Sigmoid colon (tissue), 7 donors: ENCODE results near the gene SCGB1D2. TPM values are rescaled to one million over a fixed set of nuclear protein-coding genes. Genes with fewer than 3 reads are reported as not detected.

Source experiments
- DNase-seq: peaks from one replicate; pipeline ENCODE4 v3.0.0-alpha.2; 2019
- H3K27ac ChIP-seq, 4 donors: fragments of 200-600 bp; sonication (generic); one replicate each; pipeline ENCODE4 v1.5.1; 2016 to 2019; ENCODE audit warnings: mild to moderate bottlenecking in 1 of 4
- H3K27me3 ChIP-seq, 3 donors: fragments of 200-600 bp; sonication (generic); one replicate each; pipeline ENCODE4 v1.5.1; 2019; ENCODE audit warnings: mild to moderate bottlenecking in 1 of 3
- H3K36me3 ChIP-seq, 4 donors: fragments of 200-600 bp; sonication (generic); one replicate each; pipeline ENCODE4 v1.5.1; 2016 to 2019
- H3K4me1 ChIP-seq, 4 donors: fragments of 200-600 bp; sonication (generic); one replicate each; pipeline ENCODE4 v1.5.1; 2017 to 2019
- H3K4me3 ChIP-seq, 4 donors: fragments of 200-600 bp; sonication (generic); one replicate each; pipeline ENCODE4 v1.5.1; 2017 to 2019; ENCODE audit warnings: mild to moderate bottlenecking in 2 of 4, moderate library complexity in 1 of 4
- H3K9me3 ChIP-seq, 4 donors: fragments of 200-600 bp in 3 of 4; sonication (generic) in 3 of 4; one replicate each; pipeline versions ENCODE4 v1.5.1 to v1.6.1; 2013 to 2019
- EP300 ChIP-seq, 4 donors: sonication (generic); formaldehyde crosslinking; IDR thresholded peaks; one replicate each; pipeline ENCODE4 v1.6.1; 2017; ENCODE audit warnings: antibody characterized with exemption in 4 of 4
- POLR2A ChIP-seq, 2 donors: fragments of 450-650 bp; IDR thresholded peaks; one replicate each; pipeline ENCODE4 v1.6.1; 2016; ENCODE audit warnings: antibody characterized with exemption in 2 of 2, mild to moderate bottlenecking in 2 of 2, moderate library complexity in 2 of 2
- POLR2AphosphoS5 ChIP-seq, 4 donors: sonication (generic); formaldehyde crosslinking; IDR thresholded peaks; one replicate each; pipeline ENCODE4 v1.6.1; 2017; ENCODE audit warnings: antibody characterized with exemption in 4 of 4
- WGBS, 2 donors: extraction: QIAGEN DNeasy Blood & Tissue Kit; methylation state at CpG; one replicate each; pipeline ENCODE4 v1.1.7; 2013; 5-methylcytosine and 5-hydroxymethylcytosine counted together
- intact Hi-C: fragments of 100-400 bp; cut with DNase I; formaldehyde crosslinking; loops from one replicate; pipeline ENCODE4 v1.15.1; 2023
- polyA plus RNA-seq, 3 donors: library from polyadenylated mRNA; stranded (reverse); fragments of 200-250 nt; gene quantifications; one replicate each; pipeline ENCODE4 v1.2.3, GENCODE V29; 2013
- total RNA-seq, 4 donors: library from RNA; depleted of rRNA; stranded (reverse); fragments of >200 nt; gene quantifications; one replicate each; pipeline ENCODE4 v1.1.0, GENCODE V29; 2016
- TF ChIP-seq, protein P1 (sequence below), 4 experiments: fragments of 450-650 bp in 3 of 4; fragments of 200-600 bp in 1 of 4; IDR thresholded peaks; one replicate each; pipeline ENCODE4 v1.5.1; 2016 to 2019; ENCODE audit warnings: antibody characterized with exemption in 4 of 4, mild to moderate bottlenecking in 3 of 4, moderate library complexity in 2 of 4
- donor health status: healthy with polysubstance abuse.
- donor health status: Bipolar disorder and iron deficiency.
- donor health status: healthy.

Gene SCGB1D2
- total and polyA plus RNA-seq, 7 donors, result not detected

DNA sequence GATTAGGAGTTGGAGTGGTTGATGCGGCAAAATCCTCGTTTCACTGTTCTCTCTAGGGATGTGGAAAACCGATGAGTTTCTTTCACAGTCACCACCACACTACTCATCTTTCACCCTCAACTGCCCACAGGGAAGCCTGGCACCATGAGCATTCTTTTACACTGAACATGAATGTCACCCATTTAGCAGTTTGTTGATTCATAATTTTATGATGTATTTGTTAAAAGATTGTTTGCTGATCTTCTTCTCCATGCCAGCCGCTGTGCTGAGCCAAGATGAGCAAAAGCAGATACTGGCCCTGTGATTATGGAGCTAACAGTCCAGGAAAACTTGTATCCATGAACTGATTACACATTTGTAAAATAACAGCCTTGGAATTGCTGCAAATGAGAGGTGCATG is 3.9 kb upstream of the SCGB1D2 start:
- H3K4me3 ChIP-seq, result no peak overlapping the region
- intact Hi-C loops, result no loop called here
- no peaks in the 10 kb centered on the region for H3K9me3 ChIP-seq
- no peak for TF ChIP-seq POLR2AphosphoS5 (IDR thresholded peaks at IDR 0.05)
- no peak for TF ChIP-seq POLR2A (IDR thresholded peaks at IDR 0.05)
- no peak overlapping the region for H3K27ac ChIP-seq
- 73 to 83% methylated on average over 4 of the region's 4 CpGs for WGBS, 2 donors
- DNase-seq, result no peak
- H3K36me3 ChIP-seq, result no peaks in the 10 kb centered on the region
- H3K27me3 ChIP-seq, result peaks cover 0 to 15% (median 0%) of the 10 kb centered on the region in 3 donors
- no peaks in the 10 kb centered on the region for H3K4me1 ChIP-seq

DNA sequence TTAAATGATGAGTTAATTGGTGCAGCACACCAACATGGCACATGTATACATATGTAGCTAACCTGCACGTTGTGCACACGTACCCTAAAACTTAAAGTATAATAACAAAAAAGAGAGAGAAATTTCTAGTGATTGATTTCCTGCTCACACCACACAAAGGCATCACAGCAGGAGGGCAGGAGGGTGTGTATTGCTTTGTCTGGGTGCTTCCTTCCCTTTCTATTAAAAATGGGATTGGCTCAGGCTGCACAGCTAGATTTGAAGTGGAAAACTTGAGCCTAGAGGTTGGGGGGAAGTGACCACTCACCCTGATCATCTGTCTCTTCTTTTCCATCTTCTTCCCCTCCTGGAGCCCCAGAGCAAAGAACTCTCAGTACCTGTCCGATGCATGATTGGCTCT is 944 bp upstream of the SCGB1D2 start:
- 89% methylated on average over 3 of the region's 3 CpGs for WGBS, 2 donors
- peaks cover 0 to 21% (median 0%) of the 10 kb centered on the region in 3 donors for H3K27me3 ChIP-seq
- no peaks in the 10 kb centered on the region for H3K4me1 ChIP-seq
- H3K9me3 ChIP-seq, result no peaks in the 10 kb centered on the region
- no peak for DNase-seq
- no peak overlapping the region for H3K27ac ChIP-seq
- no peaks in the 10 kb centered on the region for H3K36me3 ChIP-seq
- H3K4me3 ChIP-seq, result no peak overlapping the region
- TF ChIP-seq, protein P1, sequence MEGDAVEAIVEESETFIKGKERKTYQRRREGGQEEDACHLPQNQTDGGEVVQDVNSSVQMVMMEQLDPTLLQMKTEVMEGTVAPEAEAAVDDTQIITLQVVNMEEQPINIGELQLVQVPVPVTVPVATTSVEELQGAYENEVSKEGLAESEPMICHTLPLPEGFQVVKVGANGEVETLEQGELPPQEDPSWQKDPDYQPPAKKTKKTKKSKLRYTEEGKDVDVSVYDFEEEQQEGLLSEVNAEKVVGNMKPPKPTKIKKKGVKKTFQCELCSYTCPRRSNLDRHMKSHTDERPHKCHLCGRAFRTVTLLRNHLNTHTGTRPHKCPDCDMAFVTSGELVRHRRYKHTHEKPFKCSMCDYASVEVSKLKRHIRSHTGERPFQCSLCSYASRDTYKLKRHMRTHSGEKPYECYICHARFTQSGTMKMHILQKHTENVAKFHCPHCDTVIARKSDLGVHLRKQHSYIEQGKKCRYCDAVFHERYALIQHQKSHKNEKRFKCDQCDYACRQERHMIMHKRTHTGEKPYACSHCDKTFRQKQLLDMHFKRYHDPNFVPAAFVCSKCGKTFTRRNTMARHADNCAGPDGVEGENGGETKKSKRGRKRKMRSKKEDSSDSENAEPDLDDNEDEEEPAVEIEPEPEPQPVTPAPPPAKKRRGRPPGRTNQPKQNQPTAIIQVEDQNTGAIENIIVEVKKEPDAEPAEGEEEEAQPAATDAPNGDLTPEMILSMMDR (IDR thresholded peaks at IDR 0.05), result no peak
- TF ChIP-seq EP300 (IDR thresholded peaks at IDR 0.05) (no peak), POLR2AphosphoS5 (IDR thresholded peaks at IDR 0.05) (no peak), POLR2A (IDR thresholded peaks at IDR 0.05) (no peak)
- intact Hi-C loops, result no loop called here

DNA sequence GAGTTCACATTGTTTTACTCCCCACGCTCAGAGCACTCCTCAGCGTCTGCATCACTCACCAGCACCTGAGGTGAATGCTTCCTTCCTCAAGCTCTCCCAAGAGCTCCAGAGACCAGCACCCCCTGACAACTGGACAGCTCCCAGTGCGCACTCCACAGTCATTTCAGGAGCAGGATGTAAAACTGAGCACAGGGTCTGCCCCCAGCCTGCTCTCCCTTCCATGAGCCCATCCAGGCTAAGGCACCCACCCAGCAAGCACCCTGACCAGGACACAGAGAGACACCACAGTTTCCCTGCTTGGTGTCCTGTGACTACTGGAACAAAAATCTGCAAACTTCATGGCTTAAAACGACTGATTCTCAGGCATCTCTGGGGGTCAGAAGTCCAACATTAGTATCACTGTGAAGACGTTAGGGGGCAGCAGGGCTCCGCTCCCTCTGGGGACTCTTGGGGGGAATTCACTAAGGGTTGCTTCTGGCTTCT is 3.3 kb downstream of the SCGB1D2 start:
- TF ChIP-seq, protein P1 (IDR thresholded peaks at IDR 0.05), result no peak
- no peak for TF ChIP-seq POLR2A (IDR thresholded peaks at IDR 0.05)
- TF ChIP-seq POLR2AphosphoS5 (IDR thresholded peaks at IDR 0.05), result no peak
- no peak for TF ChIP-seq EP300 (IDR thresholded peaks at IDR 0.05)
- WGBS, 2 donors, result 9 to 18% methylated on average over 6 of the region's 6 CpGs
- H3K4me3 ChIP-seq, result no peak overlapping the region
- no peak for DNase-seq
- no peaks in the 10 kb centered on the region for H3K4me1 ChIP-seq
- H3K27ac ChIP-seq, result no peak overlapping the region
- H3K27me3 ChIP-seq, result peaks cover 0 to 21% (median 0%) of the 10 kb centered on the region in 3 donors
- peaks cover 0 to under 1% (median 0%) of the 10 kb centered on the region in 4 donors for H3K9me3 ChIP-seq
- intact Hi-C loops, result no loop called here
- no peaks in the 10 kb centered on the region for H3K36me3 ChIP-seq

DNA sequence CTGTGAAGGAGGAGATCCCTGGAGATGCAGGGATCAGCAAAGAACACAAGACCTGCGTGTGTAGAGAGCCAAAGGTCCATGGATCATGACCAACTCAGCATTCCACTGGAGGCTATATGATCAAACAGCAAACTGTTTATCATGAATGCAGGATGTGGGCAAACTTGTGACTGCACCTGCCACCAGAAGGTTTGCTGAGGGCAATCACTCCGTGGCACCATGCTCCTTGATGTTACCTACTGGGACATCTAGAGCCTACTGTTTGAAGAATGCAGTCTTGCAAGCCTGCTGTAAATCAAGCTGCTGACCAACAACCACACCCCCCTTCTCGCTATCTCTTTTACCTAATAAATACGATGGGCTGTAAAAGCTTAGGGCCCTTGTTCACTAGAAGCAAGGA is 9.7 kb downstream of the SCGB1D2 start:
- 58 to 65% methylated on average over 4 of the region's 4 CpGs for WGBS, 2 donors
- DNase-seq, result no peak

DNA sequence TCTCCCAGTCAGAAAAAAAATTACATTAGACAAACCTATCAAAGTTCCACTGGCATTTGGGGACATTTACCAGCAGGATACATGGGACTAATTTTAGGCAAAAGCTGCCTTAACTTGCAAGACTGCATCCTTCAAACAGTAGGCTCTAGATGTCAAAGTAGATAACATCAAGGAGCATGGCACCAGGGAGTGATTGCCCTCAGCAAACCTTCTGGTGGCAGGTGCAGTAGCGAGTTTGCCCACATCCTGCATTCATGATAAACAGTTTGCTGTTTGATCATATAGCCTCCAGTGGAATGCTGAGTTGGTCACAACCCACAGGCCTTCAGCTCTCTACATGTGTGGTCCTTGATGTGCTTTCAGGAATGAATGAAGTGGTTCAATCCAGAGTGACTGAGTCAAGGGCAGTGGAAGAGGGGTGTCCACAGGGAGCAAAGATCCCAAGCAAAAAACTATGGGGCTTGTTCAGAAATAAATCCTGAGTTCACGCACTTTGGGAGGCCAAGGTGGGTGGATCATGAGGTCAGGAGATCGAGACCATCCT is 12.0 kb downstream of the SCGB1D2 start:
- Histone ChIP-seq H3K4me3 (no peak overlapping the region), H3K9me3 (peaks cover 0 to 15% (median 13%) of the 10 kb centered on the region in 4 donors), H3K4me1 (no peaks in the 10 kb centered on the region), H3K27me3 (no peaks in the 10 kb centered on the region), H3K27ac (no peak overlapping the region), H3K36me3 (no peaks in the 10 kb centered on the region)
- DNase-seq, result no peak
- WGBS, 2 donors, result 67 to 70% methylated on average over 3 of the region's 3 CpGs
- intact Hi-C loops, result no loop called here
- TF ChIP-seq EP300 (IDR thresholded peaks at IDR 0.05), result no peak
- no peak for TF ChIP-seq POLR2A (IDR thresholded peaks at IDR 0.05)
- no peak for TF ChIP-seq POLR2AphosphoS5 (IDR thresholded peaks at IDR 0.05)
- TF ChIP-seq, protein P1 (IDR thresholded peaks at IDR 0.05), result no peak

More for the DNA sequence above, 9.7 kb downstream of the SCGB1D2 start:
- Histone ChIP-seq H3K27ac (no peak overlapping the region), H3K9me3 (peaks cover 0 to 15% (median 13%) of the 10 kb centered on the region in 4 donors), H3K4me1 (no peaks in the 10 kb centered on the region), H3K4me3 (no peak overlapping the region), H3K27me3 (no peaks in the 10 kb centered on the region), H3K36me3 (no peaks in the 10 kb centered on the region)
- TF ChIP-seq, protein P1 (IDR thresholded peaks at IDR 0.05), result no peak
- TF ChIP-seq EP300 (IDR thresholded peaks at IDR 0.05) (no peak), POLR2A (IDR thresholded peaks at IDR 0.05) (no peak), POLR2AphosphoS5 (IDR thresholded peaks at IDR 0.05) (no peak)
- intact Hi-C loops, result no loop called here
